RWPE1 (cell line): ENCODE data around the gene SLC6A16.

Experiments used
- CTCF ChIA-PET: fragments of 350-600 bp; sonication (Branson Sonifier 250); formaldehyde crosslinking; extraction: SDS; loops from one replicate; lab custom pipeline; 2021; lab: Yijun Ruan, JAX
- POLR2A ChIA-PET: fragments of 400-600 bp; formaldehyde crosslinking; extraction: SDS; loops from one replicate; lab custom pipeline; 2020; ENCODE audit warnings: antibody characterized with exemption; ENCODE audit not compliant: low non-redundant PET; lab: Yijun Ruan, JAX
- DNase-seq: peaks from one replicate; pipeline ENCODE4 v3.0.0; 2012; ENCODE audit warnings: low spot score
- H3K27ac ChIP-seq: fragments of 450-650 bp; 2 replicates; pipeline ENCODE4 v1.5.1; 2017
- CTCF ChIP-seq: fragments of 450-650 bp; conservative IDR thresholded peaks from 2 replicates; pipeline ENCODE4 v1.5.1; 2017; ENCODE audit warnings: low read depth, mild to moderate bottlenecking

SLC6A16 gene

GRCh38 chr19:49363268-49364082, 38.5 kb upstream of the SLC6A16 start, which contains the start of gene DKKL1:
DKKL1 (plus strand) TSS chr19:49363877; CDS start chr19:49363999, 122 bp downstream.
- DNase-seq, result peak; percentile 99
- POLR2A ChIA-PET, result no interaction called here
- peak; percentile 31 for TF ChIP-seq CTCF
- peak within 1 kb of the TSS; percentile 88 for H3K27ac ChIP-seq
- CTCF ChIA-PET, result interaction anchor here (0.6 to 0.8 kb wide), 3 partner anchors 62 to 1771 kb away, joined by 3 to 4 read pairs (median 4); partner anchors contain the start of gene GFY

GRCh38 chr19:49362929-49363267, 37.9 kb upstream of the SLC6A16 start:
- H3K27ac ChIP-seq, result peak overlapping the region; percentile 88
- TF ChIP-seq CTCF, result no peak
- POLR2A ChIA-PET, result no interaction called here
- CTCF ChIA-PET, result interaction anchor here (0.6 to 0.8 kb wide), 3 partner anchors 62 to 1771 kb away, joined by 3 to 4 read pairs (median 4); partner anchors contain the start of gene GFY
- no peak for DNase-seq

GRCh38 chr19:49362048-49362928, 37.3 kb upstream of the SLC6A16 start, which contains the start of gene TEAD2:
TEAD2 (minus strand) TSS chr19:49362416; CDS start chr19:49360075, 2,341 bp downstream.
- H3K27ac ChIP-seq, result peak within 1 kb of the TSS; percentile 88
- DNase-seq, result peak; percentile 78
- CTCF ChIA-PET, result interaction anchor here (0.6 to 0.7 kb wide), 2 partner anchors 130 to 1772 kb away, joined by 3 to 4 read pairs; no protein-coding TSS in a partner anchor
- no peak for TF ChIP-seq CTCF
- POLR2A ChIA-PET, result interaction anchor here (0.6 to 0.7 kb wide), 3 partner anchors 91 to 215 kb away, joined by 3 to 7 read pairs (median 3); partner anchors contain the start of gene ALDH16A1

GRCh38 chr19:49361438-49362047, 36.6 kb upstream of the SLC6A16 start:
- TF ChIP-seq CTCF, result no peak
- ChIA-PET POLR2A (interaction anchor here (0.5 to 0.7 kb wide), 4 partner anchors 13 to 216 kb away, joined by 3 to 7 read pairs (median 3); partner anchors contain the start of gene ALDH16A1), CTCF (interaction anchor here (0.5 kb wide), 1 partner anchor 41 kb away, joined by 3 read pairs; no protein-coding TSS in a partner anchor)
- peak overlapping the region; percentile 88 for H3K27ac ChIP-seq
- DNase-seq, result peak; percentile 72

- DNase-seq, result no peak
- peak overlapping the region; percentile 88 for H3K27ac ChIP-seq
- no peak for TF ChIP-seq CTCF
- CTCF ChIA-PET, result no interaction called here
- POLR2A ChIA-PET, result no interaction called here
Measured at GRCh38 chr19:49359851-49360820, 35.1 kb upstream of the SLC6A16 start.
